HepG2 (cell line): ENCODE measurements around the gene C2. TPM values are rescaled to one million over a fixed set of nuclear protein-coding genes. Genes with fewer than 3 reads are reported as not detected.

Experiments used
- ATAC-seq: fragments of 200-7000 bp; cut with Tn5 transposase; 3 replicates; pipeline ENCODE4 v1.9.1; 2020; ENCODE audit warnings: mild to moderate bottlenecking, moderate library complexity
- BruUV-seq: library from RNA; stranded (reverse); fragments of 400-500 nt; replicated peaks from 2 replicates; lab custom pipeline; 2021; lab: Mats Ljungman, UMichigan
- CTCF ChIA-PET: fragments of 300-600 bp; formaldehyde crosslinking; extraction: SDS; loops from one replicate; lab custom pipeline; 2021; ENCODE audit warnings: low total read pairs, inconsistent platforms, low intra/inter-chr PET ratio; lab: Yijun Ruan, JAX
- POLR2A ChIA-PET: fragments of 350-600 bp; sonication (Branson Sonifier 250); formaldehyde crosslinking; loops from one replicate; lab custom pipeline; 2020; ENCODE audit warnings: antibody characterized with exemption, inconsistent platforms; lab: Yijun Ruan, JAX
- DNase-seq: peaks from one replicate; pipeline ENCODE4 v3.0.0-alpha.2; 2015; ENCODE audit warnings: low spot score
- FAIRE-seq: peaks from 3 replicates; lab custom pipeline; 2011; peaks lifted over from hg19 to GRCh38; lab: Jason Lieb, UNC
- H2AFZ ChIP-seq: one replicate; pipeline ENCODE4 v1.6.1; 2011; ENCODE audit warnings: low read length, inconsistent platforms
- H3K27ac ChIP-seq: fragments of 300-600 bp; 3 replicates; pipeline ENCODE4 v1.8.0; 2011; ENCODE audit warnings: mixed run types, mild to moderate bottlenecking, mixed read lengths, low read length, inconsistent platforms; ENCODE audit not compliant: insufficient read depth; ENCODE audit errors: extremely low read length
- H3K27me3 ChIP-seq, 2 experiments: fragments of 200-600 bp in 1 of 2; 2 replicates in 1 of 2; 3 replicates in 1 of 2; pipeline versions ENCODE4 v1.6.0 to v1.8.0; 2011; ENCODE audit warnings: low read length in 2 of 2, mild to moderate bottlenecking in 2 of 2, moderate library complexity in 2 of 2, inconsistent platforms in 1 of 2; ENCODE audit not compliant: insufficient read depth in 2 of 2, control insufficient read depth in 1 of 2
- H3K36me3 ChIP-seq, 2 experiments: fragments of 200-600 bp in 1 of 2; replicated peaks in 1 of 2; 2 replicates in 1 of 2; 3 replicates in 1 of 2; pipeline versions ENCODE4 v1.5.1 to v1.8.0; 2011; ENCODE audit warnings: low read length in 2 of 2, inconsistent platforms in 1 of 2; ENCODE audit not compliant: insufficient read depth in 2 of 2, control insufficient read depth in 1 of 2
- H3K4me1 ChIP-seq: 2 replicates; pipeline ENCODE4 v1.5.1; 2012; ENCODE audit warnings: low read length, inconsistent platforms; ENCODE audit not compliant: insufficient read depth
- H3K4me2 ChIP-seq: 2 replicates; pipeline ENCODE4 v1.6.0; 2011; ENCODE audit warnings: low read depth, low read length, inconsistent platforms
- H3K4me3 ChIP-seq, 3 experiments: fragments of 200-600 bp in 1 of 3; sonication (generic), shearing (Covaris generic) in 1 of 3; replicated peaks in 1 of 3; 2 replicates each; pipeline ENCODE4 v1.5.1; 2011 to 2016; ENCODE audit warnings: low read length in 3 of 3, inconsistent platforms in 2 of 3, low read depth in 2 of 3, mild to moderate bottlenecking in 2 of 3, control low read depth in 1 of 3, mixed read lengths in 1 of 3; ENCODE audit not compliant: insufficient read depth in 1 of 3
- H3K79me2 ChIP-seq: one replicate; pipeline ENCODE4 v1.6.1; 2011; ENCODE audit warnings: low read length, inconsistent platforms; ENCODE audit not compliant: insufficient read depth
- H3K9ac ChIP-seq: 2 replicates; pipeline ENCODE4 v1.6.0; 2011; ENCODE audit warnings: mild to moderate bottlenecking, low read depth, low read length, inconsistent platforms; ENCODE audit not compliant: insufficient read depth
- H3K9me3 ChIP-seq: 2 replicates; pipeline ENCODE4 v1.5.1; 2012; ENCODE audit warnings: mild to moderate bottlenecking, low read length
- H4K20me1 ChIP-seq: 2 replicates; pipeline ENCODE4 v1.6.0; 2011; ENCODE audit warnings: inconsistent platforms, mild to moderate bottlenecking, low read length, moderate library complexity; ENCODE audit not compliant: insufficient read depth
- AGO2 ChIP-seq: fragments of 200-400 bp; formaldehyde crosslinking; optimal IDR thresholded peaks from 2 replicates; pipeline ENCODE3; 2017; ENCODE audit warnings: mild to moderate bottlenecking, low read depth, low read length, moderate library complexity
- BRF2 ChIP-seq: sonication (generic); formaldehyde crosslinking; IDR thresholded peaks from 2 replicates; pipeline ENCODE4 v1.8.1; 2022; ENCODE audit warnings: mild to moderate bottlenecking, missing genetic modification reagents
- FOXO1 ChIP-seq: sonication (generic); formaldehyde crosslinking; IDR thresholded peaks from 2 replicates; pipeline ENCODE4 v1.4.0; 2020; ENCODE audit warnings: missing genetic modification reagents
- MTF2 ChIP-seq: sonication (generic); formaldehyde crosslinking; IDR thresholded peaks from 2 replicates; pipeline ENCODE4 v1.5.0; 2020; ENCODE audit warnings: missing genetic modification reagents, borderline replicate concordance
- POLR2A ChIP-seq, 2 experiments: IDR thresholded peaks; 2 replicates each; pipeline ENCODE4 v1.6.1; 2011; ENCODE audit warnings: low read depth in 2 of 2, low read length in 2 of 2, mild to moderate bottlenecking in 1 of 2, moderate library complexity in 1 of 2; ENCODE audit not compliant: insufficient read depth in 1 of 2
- RBFOX2 ChIP-seq: fragments of 200-400 bp; formaldehyde crosslinking; IDR thresholded peaks from 2 replicates; pipeline ENCODE4 v1.6.1; 2017; ENCODE audit warnings: low read depth, mild to moderate bottlenecking, low read length
- ZFP91 ChIP-seq: sonication (generic); formaldehyde crosslinking; IDR thresholded peaks from 2 replicates; pipeline ENCODE4 v1.9.0; 2022; ENCODE audit warnings: missing genetic modification reagents, mild to moderate bottlenecking, borderline replicate concordance
- ZNF124 ChIP-seq: sonication (generic); formaldehyde crosslinking; IDR thresholded peaks from 2 replicates; pipeline ENCODE4 v1.4.0; 2020; ENCODE audit warnings: missing genetic modification reagents
- WGBS: methylation state at CpG from one replicate; pipeline ENCODE4 v1.1.6; 2017; ENCODE audit warnings: low lambda C conversion rate; 5-methylcytosine and 5-hydroxymethylcytosine counted together
- in situ Hi-C: cut with HindIII; loops from 2 replicates; pipeline ENCODE4 v1.10.0; 2017; ENCODE audit warnings: low pct_unique_long_range_greater_than_20kb; ENCODE audit not compliant: extremely low pct_ligation_motif_present
- intact Hi-C: fragments of 100-400 bp; cut with micrococcal nuclease; formaldehyde crosslinking; loops from one replicate; pipeline ENCODE4 v1.10.0; 2022; ENCODE audit not compliant: unreplicated experiment
- polyA plus RNA-seq, 8 experiments: library from polyadenylated mRNA; depleted of rRNA in 3 of 8; stranded (reverse) in 7 of 8; unstranded in 1 of 8; fragments of >200 nt; fragmentation: Illumina TruSeq in 4 of 8; extraction: Trizol in 4 of 8; gene quantifications; 2 replicates each; pipeline versions ENCODE4 v1.2.1 to v1.2.3, GENCODE V29; 2011 to 2016; ENCODE audit warnings: low read depth in 4 of 8, missing spikeins in 1 of 8, mixed read lengths in 1 of 8; ENCODE audit not compliant: insufficient read depth in 1 of 8
- total RNA-seq, 5 experiments: library from RNA; depleted of rRNA; stranded (reverse); fragments of >200 nt; fragmentation: Illumina TruSeq; extraction: Trizol; gene quantifications; 2 replicates each; pipeline ENCODE4 v1.2.3, GENCODE V29; 2016; ENCODE audit warnings: low read depth in 1 of 5
- TF ChIP-seq, protein P1 (sequence below): sonication (generic); formaldehyde crosslinking; conservative IDR thresholded peaks from 2 replicates; pipeline ENCODE4 v1.5.0; 2020; ENCODE audit warnings: missing genetic modification reagents

Gene C2
- total and polyA plus RNA-seq, 2 of the 13 experiments (the other 11 are each of a cell fraction or from before 2014, with no cell fraction given) = 165 to 307 TPM

DNA sequence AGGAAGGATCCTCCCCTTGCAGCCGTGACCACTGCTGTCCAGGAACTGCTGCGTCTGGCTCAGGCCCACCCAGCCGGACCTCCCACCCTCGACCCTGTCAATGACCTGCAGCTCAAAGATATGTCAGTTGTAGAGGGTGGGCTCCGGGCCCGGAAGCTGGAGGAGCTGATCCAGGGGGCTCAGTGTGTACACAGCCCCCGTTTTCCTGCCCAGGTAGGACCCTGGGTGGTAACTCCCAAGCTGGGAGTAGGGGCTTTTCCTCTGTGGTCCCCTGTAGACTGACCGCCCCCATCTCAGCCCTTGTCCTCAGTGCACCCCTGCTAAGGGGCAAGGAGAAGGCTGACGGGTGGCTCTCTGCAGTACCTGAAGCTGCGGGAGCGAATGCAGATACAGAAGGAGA lies 40.8 kb downstream of the C2 start (continued):
- TF ChIP-seq, protein P1, sequence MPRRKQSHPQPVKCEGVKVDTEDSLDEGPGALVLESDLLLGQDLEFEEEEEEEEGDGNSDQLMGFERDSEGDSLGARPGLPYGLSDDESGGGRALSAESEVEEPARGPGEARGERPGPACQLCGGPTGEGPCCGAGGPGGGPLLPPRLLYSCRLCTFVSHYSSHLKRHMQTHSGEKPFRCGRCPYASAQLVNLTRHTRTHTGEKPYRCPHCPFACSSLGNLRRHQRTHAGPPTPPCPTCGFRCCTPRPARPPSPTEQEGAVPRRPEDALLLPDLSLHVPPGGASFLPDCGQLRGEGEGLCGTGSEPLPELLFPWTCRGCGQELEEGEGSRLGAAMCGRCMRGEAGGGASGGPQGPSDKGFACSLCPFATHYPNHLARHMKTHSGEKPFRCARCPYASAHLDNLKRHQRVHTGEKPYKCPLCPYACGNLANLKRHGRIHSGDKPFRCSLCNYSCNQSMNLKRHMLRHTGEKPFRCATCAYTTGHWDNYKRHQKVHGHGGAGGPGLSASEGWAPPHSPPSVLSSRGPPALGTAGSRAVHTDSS (CRISPR knock-in tag) = no peak
- TF ChIP-seq MTF2 (no peak), BRF2 (CRISPR knock-in tag) (no peak)

GRCh38 chr6:31968791-31969711 lies 41.5 kb downstream of the C2 start:
- H3K9me3 ChIP-seq = no peaks in the 10 kb centered on the region
- DNase-seq (no peak), FAIRE-seq (no peak), ATAC-seq (no peak)
- TF ChIP-seq RBFOX2 (0 out of 2 replicates have a peak, but pooled peaks have one; percentile 18), POLR2A (IDR thresholded peaks at IDR 0.05; ENCODE audit: insufficient read depth in 1 of 2, low read depth in 2 of 2, low read length in 2 of 2) (peak in 1 of 2 experiments; percentile 21; a peak in 2 of 4 replicates), ZNF124 (CRISPR knock-in tag) (no peak), AGO2 (peak; percentile 5), FOXO1 (CRISPR knock-in tag) (no peak), ZFP91 (peak; percentile 23; the same call in 1 of the 2 replicates)
- no peak overlapping the region for H3K4me3 ChIP-seq
- no peaks in the 10 kb centered on the region; a peak in 1 of 5 replicates for H3K27me3 ChIP-seq
- no TSS peak for BruUV-seq
- H3K79me2 ChIP-seq = peaks cover 21% of the 10 kb centered on the region
- intact Hi-C loops = no loop called here
- H3K4me2 ChIP-seq = no peak overlapping the region
- H3K4me1 ChIP-seq = peaks cover 31% of the 10 kb centered on the region
- H4K20me1 ChIP-seq = no peaks in the 10 kb centered on the region
- CTCF ChIA-PET = no interaction called here
- H3K36me3 ChIP-seq = peaks cover 38 to 59% of the 10 kb centered on the region in 2 experiments
- 98% methylated on average over 22 of the region's 23 CpGs for WGBS
- in situ Hi-C loops = no loop called here
- no peak overlapping the region for H3K27ac ChIP-seq
- no peak overlapping the region for H2AFZ ChIP-seq
- H3K9ac ChIP-seq = no peak overlapping the region
- POLR2A ChIA-PET = interaction anchor here (0.9 to 6.1 kb wide), 5 partner anchors 9 to 23 kb away, joined by 3 to 142 read pairs (median 31); partner anchors contain the start of genes CFB, NELFE and SKIC2
